Epithelial cell of esophagus (primary cell): Measurements from ENCODE around the gene CCDC190.
"Not testable (repeated sequence)": the region's sequence is repeated elsewhere in the genome, so short reads cannot be mapped to it uniquely, and the experiment has no call there.

Source experiments
- DNase-seq: peaks from one replicate; pipeline ENCODE4 v3.0.0; 2010; ENCODE audit warnings: low read depth
- H3K4me3 ChIP-seq: 2 replicates; pipeline ENCODE4 v1.5.1; 2011; ENCODE audit warnings: mild to moderate bottlenecking, low read length, control low read depth
- CTCF ChIP-seq: IDR thresholded peaks from 2 replicates; pipeline ENCODE4 v1.5.1; 2011; ENCODE audit warnings: low read depth, mild to moderate bottlenecking, low read length, control low read depth, inconsistent platforms; ENCODE audit not compliant: insufficient read depth; ENCODE audit errors: missing control alignments

CCDC190 gene

GRCh38 chr1:162822391-162823200 lies 38.4 kb downstream of the CCDC190 start:
- peak; percentile 18 for DNase-seq
- peak overlapping the region; percentile 47 for H3K4me3 ChIP-seq
- peak; percentile 18 for TF ChIP-seq CTCF

DNA sequence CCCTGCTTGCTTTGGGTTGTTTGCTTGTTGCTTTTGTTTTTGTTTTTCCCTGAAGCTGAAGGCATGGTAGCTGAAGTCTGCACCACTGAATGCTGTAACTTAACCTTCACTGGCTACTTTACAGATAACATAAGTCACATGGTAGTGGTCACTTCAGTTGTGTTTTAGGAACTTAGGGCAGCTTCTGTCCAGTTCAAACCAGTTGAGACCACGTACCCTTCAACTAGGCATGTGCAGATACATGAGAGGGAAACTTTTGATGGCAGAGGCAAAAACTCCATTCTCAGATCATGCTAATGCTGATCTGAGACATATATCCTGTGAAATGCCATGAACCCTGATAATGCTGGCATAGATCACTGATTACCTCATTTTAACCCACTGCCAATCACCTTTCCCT lies 42.3 kb downstream of the CCDC190 start:
- DNase-seq, H3K4me3 ChIP-seq: not testable (repeated sequence)

DNA sequence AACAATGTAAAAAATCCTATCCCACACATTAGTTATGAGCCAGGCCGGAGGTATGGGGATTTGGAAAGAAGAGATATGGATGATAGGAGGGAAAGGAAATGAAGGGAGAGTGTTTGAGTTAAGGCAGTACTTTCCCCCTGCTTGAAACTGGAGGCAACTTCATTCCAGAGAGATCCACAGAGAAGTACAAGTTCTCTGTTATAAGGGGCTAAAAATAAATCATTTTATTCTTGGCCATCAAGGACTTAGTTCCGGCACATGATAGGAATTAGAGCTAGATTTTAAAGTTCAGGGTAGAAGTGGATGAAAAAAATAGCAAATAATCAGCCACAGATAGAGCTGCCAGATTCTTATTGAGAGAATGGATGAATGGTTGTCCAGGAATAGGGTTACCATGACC lies 42.8 kb downstream of the CCDC190 start:
- DNase-seq, H3K4me3 ChIP-seq: not testable (repeated sequence)

DNA sequence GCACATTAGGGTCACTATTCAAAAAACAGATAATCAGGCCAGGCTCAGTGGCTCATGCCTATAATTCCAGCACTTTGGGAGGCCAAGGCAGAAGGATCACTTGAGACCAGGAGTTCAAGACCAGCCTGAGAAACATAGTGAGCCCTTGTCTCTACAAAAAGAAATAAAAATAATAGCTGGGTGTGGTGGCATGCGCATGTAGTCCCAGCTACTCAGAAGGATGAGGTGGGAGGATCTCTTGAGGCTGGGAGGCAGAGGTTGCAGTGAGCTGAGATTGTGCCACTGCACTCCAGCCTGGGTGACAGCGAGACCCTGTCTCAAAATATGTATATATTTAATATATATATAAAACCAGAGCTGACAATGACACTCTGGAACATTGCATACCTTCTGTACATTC lies 48.6 kb downstream of the CCDC190 start:
- H3K4me3 ChIP-seq, DNase-seq: not testable (repeated sequence)

- DNase-seq, H3K4me3 ChIP-seq: not testable (repeated sequence)
These were observed 53.5 kb downstream of the CCDC190 start for GRCh38 chr1:162807503-162807902.
